HG03139 (cell line): ENCODE results near the gene CDK8.
A peak's percentile ranks its signal among the peaks of the same experiment; 100 is the strongest.
"Not testable (repeated sequence)": the region's sequence is repeated elsewhere in the genome, so short reads cannot be mapped to it uniquely, and the experiment has no call there.

Experiments used
- ATAC-seq: cut with Tn5 transposase; IDR thresholded peaks from one replicate; pipeline ENCODE4 v1.9.1; 2021; ENCODE audit not compliant: unreplicated experiment

Gene CDK8

GRCh38 chr13:26310470-26310869, 56.5 kb downstream of the CDK8 start:
- ATAC-seq, result no peak

- not testable (repeated sequence) for ATAC-seq
Measured at GRCh38 chr13:26312019-26312418, 58.1 kb downstream of the CDK8 start.

- not testable (repeated sequence) for ATAC-seq
Measured at GRCh38 chr13:26316095-26316494, 62.2 kb downstream of the CDK8 start.

GRCh38 chr13:26320766-26321165, 66.8 kb downstream of the CDK8 start:
- ATAC-seq, result no peak

GRCh38 chr13:26323127-26323526, 69.2 kb downstream of the CDK8 start:
- no peak for ATAC-seq

GRCh38 chr13:26323764-26324163, 69.8 kb downstream of the CDK8 start:
- no peak for ATAC-seq

- ATAC-seq, result no peak
Measured at GRCh38 chr13:26324294-26324693, 70.4 kb downstream of the CDK8 start.

GRCh38 chr13:26324867-26325266, 70.9 kb downstream of the CDK8 start:
- no peak for ATAC-seq

- peak; percentile 74 for ATAC-seq
Measured at GRCh38 chr13:26325876-26326275, 71.9 kb downstream of the CDK8 start.

- no peak for ATAC-seq
Measured at GRCh38 chr13:26326562-26326961, 72.6 kb downstream of the CDK8 start.

GRCh38 chr13:26327940-26328725, 74.2 kb downstream of the CDK8 start:
- no peak for ATAC-seq

- ATAC-seq, result no peak
Measured at GRCh38 chr13:26335158-26335557, 81.2 kb downstream of the CDK8 start.

GRCh38 chr13:26340807-26341206, 86.9 kb downstream of the CDK8 start:
- no peak for ATAC-seq

GRCh38 chr13:26342898-26343297, 89.0 kb downstream of the CDK8 start:
- ATAC-seq, result no peak

- no peak for ATAC-seq
Measured at GRCh38 chr13:26343816-26344215, 89.9 kb downstream of the CDK8 start.

GRCh38 chr13:26344980-26345379, 91.1 kb downstream of the CDK8 start:
- no peak for ATAC-seq

GRCh38 chr13:26348966-26349365, 95.0 kb downstream of the CDK8 start:
- ATAC-seq, result no peak

- ATAC-seq, result no peak
Measured at GRCh38 chr13:26362261-26362660, 108.3 kb downstream of the CDK8 start.

- ATAC-seq, result no peak
Measured at GRCh38 chr13:26370553-26370952, 116.6 kb downstream of the CDK8 start.

GRCh38 chr13:26372747-26373146, 118.8 kb downstream of the CDK8 start:
- no peak for ATAC-seq

- ATAC-seq, result no peak
Measured at GRCh38 chr13:26376430-26376829, 122.5 kb downstream of the CDK8 start.

GRCh38 chr13:26377038-26377437, 123.1 kb downstream of the CDK8 start:
- ATAC-seq, result no peak

- ATAC-seq, result no peak
Measured at GRCh38 chr13:26378116-26378515, 124.2 kb downstream of the CDK8 start.
